ENCODE results near the gene R3HDML.

GRCh38 chr20:44361021-44361420, 24.2 kb downstream of the R3HDML start:
- TF ChIP-seq POLR2A (IDR thresholded peaks at IDR 0.05; ENCODE audit: low read length), result no peak
- no peak for TF ChIP-seq GATA1 (IDR thresholded peaks at IDR 0.05; ENCODE audit: low read depth, low read length)

Measured in erythroblast (primary cell).